Measurements from ENCODE around the gene SFTA2. TPM values are rescaled to one million over a fixed set of nuclear protein-coding genes. Genes with fewer than 3 reads are reported as not detected.

Gene SFTA2
- total RNA-seq, 1 experiment from 2014 or later, result not detected

- POLR2A ChIA-PET (ENCODE audit: unreplicated experiment), result interaction anchor here (0.6 to 1.0 kb wide), 5 partner anchors 25 to 237 kb away, joined by 3 to 7 read pairs (median 4); partner anchors contain the start of gene GTF2H4
- TSS peak; percentile 30 for BruUV-seq (replicated peaks)
These were observed 48.9 kb downstream of the SFTA2 start for GRCh38 chr6:30882759-30883684.

GRCh38 chr6:30882204-30882758 lies 49.7 kb downstream of the SFTA2 start:
- ATAC-seq (no peak), DNase-seq (no peak)
- ChIA-PET CTCF (interaction anchor here (0.6 to 2.0 kb wide), 3 partner anchors 32 to 62 kb away, joined by 3 to 5 read pairs (median 3); partner anchors contain the start of gene VARS2), POLR2A (ENCODE audit: unreplicated experiment) (interaction anchor here (0.6 to 0.9 kb wide), 3 partner anchors 132 to 236 kb away, joined by 3 to 7 read pairs (median 4); no protein-coding TSS in a partner anchor)
- Histone ChIP-seq H3K9me2 (replicated peaks; ENCODE audit: low read length) (no peaks in the 10 kb centered on the region), H3K36me3 (ENCODE audit: low read depth, low read length) (no peaks in the 10 kb centered on the region), H3K9ac (ENCODE audit: low read length) (peak overlapping the region; percentile 92), H2AFZ (ENCODE audit: low read length) (no peak overlapping the region), H3K79me2 (ENCODE audit: low read length) (peaks cover 41% of the 10 kb centered on the region), H3K4me1 (ENCODE audit: insufficient read depth, low read length) (peaks cover 50% of the 10 kb centered on the region), H3K4me2 (ENCODE audit: low read length) (peak overlapping the region; percentile 91), H3K27ac (ENCODE audit: low read length) (peak overlapping the region; percentile 93), H3K9me3 (ENCODE audit: low read length) (no peaks in the 10 kb centered on the region), H3K4me3 (ENCODE audit: low read length) (0 out of 2 replicates have a peak overlapping the region, but pooled peaks have one; percentile 70), H4K20me1 (ENCODE audit: low read length) (peaks cover 6% of the 10 kb centered on the region), H3F3A (ENCODE audit: low read length, unreplicated experiment) (no peaks in the 10 kb centered on the region), H3K27me3 (ENCODE audit: low read length) (no peaks in the 10 kb centered on the region)
- TF ChIP-seq EZH2 (IDR thresholded peaks at IDR 0.05; ENCODE audit: low read length, unreplicated experiment) (no peak), CTCF (conservative IDR thresholded peaks at IDR 0.05; ENCODE audit: low read depth, low read length) (no peak), EZH2phosphoT487 (IDR thresholded peaks at IDR 0.05; ENCODE audit: borderline replicate concordance, low read length) (no peak)
- intact Hi-C loops (cut with micrococcal nuclease), result no loop called here
- no TSS peak for BruUV-seq (replicated peaks)

More at GRCh38 chr6:30882759-30883684, 48.9 kb downstream of the SFTA2 start:
- H3K9me2 ChIP-seq (replicated peaks; ENCODE audit: low read length), result no peaks in the 10 kb centered on the region
- H3K9ac ChIP-seq (ENCODE audit: low read length), result peak overlapping the region; percentile 92
- peaks cover 51% of the 10 kb centered on the region for H3K4me1 ChIP-seq (ENCODE audit: insufficient read depth, low read length)
- H3K36me3 ChIP-seq (ENCODE audit: low read depth, low read length), result no peaks in the 10 kb centered on the region; the same call in 1 of the 2 replicates
- no peaks in the 10 kb centered on the region for H3K9me3 ChIP-seq (ENCODE audit: low read length)
- intact Hi-C loops (cut with micrococcal nuclease), result no loop called here
- no peaks in the 10 kb centered on the region for H3F3A ChIP-seq (ENCODE audit: low read length, unreplicated experiment)
- H3K4me2 ChIP-seq (ENCODE audit: low read length), result peak overlapping the region; percentile 91
- H3K4me3 ChIP-seq (ENCODE audit: low read length), result peak overlapping the region; percentile 70
- DNase-seq, result peak; percentile 71
- peaks cover 48% of the 10 kb centered on the region for H3K79me2 ChIP-seq (ENCODE audit: low read length)
- H2AFZ ChIP-seq (ENCODE audit: low read length), result no peak overlapping the region
- peaks cover 9% of the 10 kb centered on the region for H4K20me1 ChIP-seq (ENCODE audit: low read length)
- CTCF ChIA-PET, result interaction anchor here (0.6 to 2.0 kb wide), 5 partner anchors 31 to 107 kb away, joined by 3 to 5 read pairs (median 3); partner anchors contain the start of gene VARS2
- H3K27me3 ChIP-seq (ENCODE audit: low read length), result no peaks in the 10 kb centered on the region
- no peak for TF ChIP-seq EZH2 (IDR thresholded peaks at IDR 0.05; ENCODE audit: low read length, unreplicated experiment)
- no peak for TF ChIP-seq EZH2phosphoT487 (IDR thresholded peaks at IDR 0.05; ENCODE audit: borderline replicate concordance, low read length)
- TF ChIP-seq CTCF (conservative IDR thresholded peaks at IDR 0.05; ENCODE audit: low read depth, low read length), result no peak
- H3K27ac ChIP-seq (ENCODE audit: low read length), result peak overlapping the region; percentile 93
- ATAC-seq, result no peak

Measured in PC-3 (cell line).